Endothelial cell (in vitro differentiated cells): Measurements from ENCODE around the gene IQGAP2. TPM values are rescaled to one million over a fixed set of nuclear protein-coding genes. Genes with fewer than 3 reads are reported as not detected.
A peak's percentile ranks its signal among the peaks of the same experiment; 100 is the strongest.

Experiments
- DNase-seq: peaks from one replicate; pipeline ENCODE4 v3.0.0; 2021; ENCODE audit warnings: low spot score
- H3K27ac Mint-ChIP-seq: one replicate; pipeline ENCODE4 v1.8.0; 2021; ENCODE audit warnings: mixed read lengths, inconsistent platforms; ENCODE audit not compliant: unreplicated experiment
- H3K27me3 Mint-ChIP-seq: one replicate; pipeline ENCODE4 v1.8.0; 2021; ENCODE audit warnings: mild to moderate bottlenecking, moderate library complexity, mixed read lengths, inconsistent platforms; ENCODE audit not compliant: unreplicated experiment
- H3K36me3 Mint-ChIP-seq: one replicate; pipeline ENCODE4 v1.8.0; 2021; ENCODE audit warnings: mild to moderate bottlenecking, low read depth, mixed read lengths, inconsistent platforms; ENCODE audit not compliant: unreplicated experiment
- H3K4me1 Mint-ChIP-seq: one replicate; pipeline ENCODE4 v1.8.0; 2021; ENCODE audit warnings: mild to moderate bottlenecking, mixed read lengths, inconsistent platforms; ENCODE audit not compliant: unreplicated experiment
- H3K4me3 Mint-ChIP-seq: one replicate; pipeline ENCODE4 v1.8.0; 2021; ENCODE audit warnings: mild to moderate bottlenecking, mixed read lengths, inconsistent platforms; ENCODE audit not compliant: unreplicated experiment
- H3K9me3 Mint-ChIP-seq: one replicate; pipeline ENCODE4 v1.8.0; 2021; ENCODE audit warnings: mixed read lengths, inconsistent platforms; ENCODE audit not compliant: unreplicated experiment
- CTCF ChIP-seq: fragments of 200-600 bp; sonication (generic); IDR thresholded peaks from one replicate; pipeline ENCODE4 v1.5.0; 2021; ENCODE audit warnings: antibody characterized with exemption; ENCODE audit not compliant: unreplicated experiment
- long read RNA-seq: library from polyadenylated mRNA; unstranded; transcript quantifications from one replicate; pipeline ENCODE4 v2.0.0, GENCODE V29; 2020; ENCODE audit not compliant: unreplicated experiment
- total RNA-seq: library from RNA; stranded (reverse); fragmentation: NEBNext Ultra II Directional; extraction: Animal tissue kit (Norgen Biotek cat#: 25700); gene quantifications from one replicate; pipeline ENCODE4 v1.2.1, GENCODE V29; 2021; ENCODE audit not compliant: unreplicated experiment

Gene IQGAP2
- total RNA-seq, result 43.4 TPM
- long read RNA-seq, partial matches to known transcripts, result 15 of 20 reads
- long read RNA-seq, other reads (novel, unspliced or antisense), result 5 of 20 reads

DNA sequence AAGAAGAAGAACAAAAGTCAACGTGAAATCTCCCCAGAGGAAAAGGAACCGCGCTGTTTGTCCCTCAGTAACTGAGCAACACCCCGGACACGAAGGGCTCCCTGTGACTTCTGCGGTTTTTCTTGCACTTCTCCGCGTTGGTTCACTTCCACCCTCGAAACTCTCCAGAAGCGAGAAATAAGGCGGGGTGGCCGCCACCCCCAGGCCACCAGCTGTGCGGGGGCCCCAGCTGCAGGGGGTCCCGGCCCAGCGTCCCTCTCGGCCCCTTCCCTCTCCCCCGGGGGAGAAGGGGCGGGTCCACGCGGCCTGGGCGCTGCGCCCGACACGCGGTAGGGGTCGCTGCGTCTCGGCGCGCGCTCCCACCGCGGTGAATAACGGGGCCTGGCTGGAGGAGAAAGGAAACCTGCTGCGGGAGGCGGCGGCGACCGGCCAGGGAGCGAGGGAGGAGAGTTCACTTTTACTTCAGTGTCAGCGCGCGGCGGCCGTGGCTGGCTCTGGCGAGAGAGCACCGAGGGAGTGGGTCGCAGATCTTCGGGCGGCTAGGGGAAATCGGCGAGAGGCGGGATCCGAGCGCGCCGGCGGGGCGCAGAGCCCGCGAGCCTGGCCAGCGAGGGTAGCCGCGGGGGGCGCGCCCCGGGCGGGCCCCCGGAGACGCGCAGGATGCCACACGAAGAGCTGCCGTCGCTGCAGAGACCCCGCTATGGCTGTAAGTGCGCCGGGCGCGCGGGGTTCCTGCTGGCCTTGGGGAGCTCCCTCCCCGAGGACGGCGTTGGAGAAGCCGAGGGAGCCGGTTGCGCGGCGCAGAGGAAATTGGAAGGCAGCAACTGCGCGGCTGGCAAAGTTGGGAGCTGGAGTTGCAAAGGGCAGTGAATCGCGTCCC is at the start of gene IQGAP2:
TSS of gene IQGAP2 (plus strand) at position 400 of the 880 bp plus-strand sequence. CDS start at position 661, 261 bp downstream.
- peaks cover 2% of the 10 kb centered on the region for H3K27me3 Mint-ChIP-seq
- no peaks in the 10 kb centered on the region for H3K9me3 Mint-ChIP-seq
- peak; percentile 79 for TF ChIP-seq CTCF
- H3K27ac Mint-ChIP-seq, result peak within 1 kb of the TSS; percentile 98
- H3K4me3 Mint-ChIP-seq, result peak within 1 kb of the TSS; percentile 96
- peak; percentile 88 for DNase-seq
- no peaks in the 10 kb centered on the region for H3K36me3 Mint-ChIP-seq
- peaks cover 18% of the 10 kb centered on the region for H3K4me1 Mint-ChIP-seq

GRCh38 chr5:76356887-76357286 is 46.2 kb upstream of the IQGAP2 start:
- H3K9me3 Mint-ChIP-seq, result no peaks in the 10 kb centered on the region
- no peaks in the 10 kb centered on the region for H3K4me1 Mint-ChIP-seq
- H3K4me3 Mint-ChIP-seq, result no peak overlapping the region
- H3K27ac Mint-ChIP-seq, result no peak overlapping the region
- DNase-seq, result no peak
- H3K36me3 Mint-ChIP-seq, result no peaks in the 10 kb centered on the region
- no peak for TF ChIP-seq CTCF
- H3K27me3 Mint-ChIP-seq, result peaks cover 4% of the 10 kb centered on the region

DNA sequence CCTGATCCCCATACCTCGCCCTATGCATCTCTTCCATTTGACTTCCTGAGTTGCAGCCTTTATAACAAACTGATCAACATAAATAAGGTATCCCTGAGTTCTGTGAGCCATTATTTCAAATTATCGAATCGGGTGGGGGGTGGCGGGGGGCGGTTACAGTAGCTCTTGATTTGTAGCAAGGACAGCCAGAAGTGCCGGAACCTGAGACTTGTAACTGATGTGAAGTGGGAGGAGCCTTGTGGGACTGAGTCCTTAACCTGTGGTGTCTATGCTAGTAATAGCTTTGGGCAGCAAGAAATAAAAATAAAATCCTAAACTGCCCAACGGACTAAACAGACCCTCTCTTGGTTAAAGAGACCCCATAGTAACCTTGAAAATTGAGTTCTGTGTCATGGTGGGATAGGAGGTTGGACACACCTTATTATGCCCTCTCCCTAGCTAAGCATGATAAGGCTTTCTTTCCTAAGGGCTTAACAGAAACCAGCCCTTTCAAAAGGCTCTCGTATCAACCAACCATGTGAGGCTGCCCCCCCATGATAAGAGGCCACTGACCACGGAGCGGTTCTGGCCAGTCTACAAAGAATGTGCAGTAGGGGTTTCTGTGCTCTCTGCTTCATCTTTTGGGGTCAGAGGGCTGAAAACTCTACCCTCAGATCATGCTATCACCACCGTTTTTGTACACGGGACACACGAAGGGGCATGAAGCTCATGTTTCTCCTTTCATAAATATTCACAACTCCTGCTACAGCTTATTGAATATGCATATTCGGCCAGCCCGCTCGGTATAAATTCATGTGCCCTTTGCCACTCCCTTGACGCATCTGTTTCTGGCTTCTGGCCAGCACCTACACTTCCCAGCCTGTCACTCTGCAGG is 39.5 kb upstream of the IQGAP2 start:
- Mint-ChIP-seq H3K4me1 (peaks cover 6% of the 10 kb centered on the region), H3K27ac (no peak overlapping the region), H3K9me3 (no peaks in the 10 kb centered on the region), H3K36me3 (no peaks in the 10 kb centered on the region), H3K4me3 (no peak overlapping the region), H3K27me3 (peaks cover 4% of the 10 kb centered on the region)
- no peak for TF ChIP-seq CTCF
- no peak for DNase-seq

GRCh38 chr5:76364226-76364589 is 38.9 kb upstream of the IQGAP2 start:
- DNase-seq, result no peak
- TF ChIP-seq CTCF, result no peak
- Mint-ChIP-seq H3K4me3 (no peak overlapping the region), H3K27ac (no peak overlapping the region), H3K27me3 (peaks cover 4% of the 10 kb centered on the region), H3K4me1 (peaks cover 11% of the 10 kb centered on the region), H3K36me3 (no peaks in the 10 kb centered on the region), H3K9me3 (no peaks in the 10 kb centered on the region)
